Fibroblast of villous mesenchyme (primary cell): Measurements from ENCODE around the gene EIF6. TPM values are rescaled to one million over a fixed set of nuclear protein-coding genes. Genes with fewer than 3 reads are reported as not detected.
"Not testable (repeated sequence)": the region's sequence is repeated elsewhere in the genome, so short reads cannot be mapped to it uniquely, and the experiment has no call there.

Experiments used
- DNase-seq: peaks from one replicate; pipeline ENCODE4 v3.0.0-alpha.2; 2010; ENCODE audit warnings: low read depth
- H3K4me3 ChIP-seq: 2 replicates; pipeline ENCODE4 v1.5.1; 2011; ENCODE audit warnings: low read depth, mild to moderate bottlenecking, low read length
- CTCF ChIP-seq: IDR thresholded peaks from 2 replicates; pipeline ENCODE4 v1.5.1; 2012; ENCODE audit warnings: low read depth, mild to moderate bottlenecking, low read length; ENCODE audit not compliant: insufficient read depth
- total RNA-seq: library from RNA; depleted of rRNA; stranded (reverse); fragments of >200 nt; gene quantifications from 2 replicates; pipeline ENCODE4 v1.2.3, GENCODE V29; 2012

Gene EIF6
- total RNA-seq, 1 donor: 107 TPM

DNA sequence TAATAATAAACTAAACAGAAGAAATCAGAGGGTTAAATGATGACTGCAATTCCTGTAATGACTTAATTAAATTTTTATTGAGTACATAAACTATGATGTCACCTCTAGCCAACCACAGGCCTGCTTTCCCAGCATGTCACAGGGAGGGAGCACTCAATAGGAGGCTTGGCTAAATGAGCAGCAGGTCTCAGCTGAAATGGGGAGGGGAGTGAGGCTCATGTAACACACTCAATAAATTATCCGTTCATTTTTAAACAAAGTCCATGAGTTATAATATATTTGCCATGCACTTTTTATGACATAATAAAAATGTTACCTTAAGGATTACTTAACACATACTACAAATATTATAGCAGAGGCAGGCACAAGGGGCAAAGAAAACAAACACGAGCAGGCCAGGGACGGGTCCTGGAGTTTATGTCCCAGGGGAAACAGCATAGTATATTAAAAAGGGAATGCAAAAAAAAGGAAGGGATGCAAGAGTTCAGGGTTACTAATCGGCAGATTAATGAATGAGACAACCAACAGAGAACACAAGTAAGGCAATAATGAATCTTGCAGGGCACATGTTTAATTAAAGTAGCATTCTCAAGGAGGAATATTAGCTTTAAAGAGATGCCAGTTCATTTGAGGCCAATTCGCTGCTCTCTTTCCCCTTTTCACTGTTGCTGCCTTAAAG lies 34.8 kb upstream of the EIF6 start:
- H3K4me3 ChIP-seq: no peak overlapping the region
- peak; percentile 73 for DNase-seq
- no peak for TF ChIP-seq CTCF

DNA sequence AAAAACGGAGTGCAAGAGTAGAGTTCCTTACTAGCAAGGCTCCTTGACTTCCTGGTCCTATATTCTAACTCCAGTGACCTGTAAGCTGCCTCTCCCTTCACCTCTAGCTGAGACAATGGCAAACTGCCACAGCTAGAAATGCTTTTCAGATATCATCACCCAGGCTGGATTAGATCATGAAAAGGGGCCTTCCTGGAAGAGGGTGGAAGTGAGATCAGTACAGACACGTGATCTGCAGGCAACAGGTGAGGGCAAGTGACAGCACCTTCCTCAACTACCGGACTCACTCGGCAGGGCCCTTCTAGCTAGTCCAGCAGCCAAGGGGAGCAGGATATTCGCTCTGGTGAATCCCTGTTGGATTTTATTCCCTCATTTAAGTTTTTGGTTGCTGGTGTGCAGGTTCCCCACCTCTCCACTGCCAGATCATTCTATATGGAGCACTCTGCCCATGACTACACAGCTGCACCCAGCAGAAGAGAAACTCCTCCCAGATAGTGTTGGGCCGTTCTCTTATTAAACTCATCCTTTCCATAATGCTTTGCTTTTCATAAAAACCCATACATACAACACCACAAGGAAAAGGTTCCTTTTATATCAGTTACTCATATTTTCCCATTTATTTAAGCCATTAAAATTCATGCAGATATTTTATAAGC lies 34.1 kb upstream of the EIF6 start:
- peak; percentile 64 for DNase-seq
- TF ChIP-seq CTCF: no peak
- no peak overlapping the region for H3K4me3 ChIP-seq

DNA sequence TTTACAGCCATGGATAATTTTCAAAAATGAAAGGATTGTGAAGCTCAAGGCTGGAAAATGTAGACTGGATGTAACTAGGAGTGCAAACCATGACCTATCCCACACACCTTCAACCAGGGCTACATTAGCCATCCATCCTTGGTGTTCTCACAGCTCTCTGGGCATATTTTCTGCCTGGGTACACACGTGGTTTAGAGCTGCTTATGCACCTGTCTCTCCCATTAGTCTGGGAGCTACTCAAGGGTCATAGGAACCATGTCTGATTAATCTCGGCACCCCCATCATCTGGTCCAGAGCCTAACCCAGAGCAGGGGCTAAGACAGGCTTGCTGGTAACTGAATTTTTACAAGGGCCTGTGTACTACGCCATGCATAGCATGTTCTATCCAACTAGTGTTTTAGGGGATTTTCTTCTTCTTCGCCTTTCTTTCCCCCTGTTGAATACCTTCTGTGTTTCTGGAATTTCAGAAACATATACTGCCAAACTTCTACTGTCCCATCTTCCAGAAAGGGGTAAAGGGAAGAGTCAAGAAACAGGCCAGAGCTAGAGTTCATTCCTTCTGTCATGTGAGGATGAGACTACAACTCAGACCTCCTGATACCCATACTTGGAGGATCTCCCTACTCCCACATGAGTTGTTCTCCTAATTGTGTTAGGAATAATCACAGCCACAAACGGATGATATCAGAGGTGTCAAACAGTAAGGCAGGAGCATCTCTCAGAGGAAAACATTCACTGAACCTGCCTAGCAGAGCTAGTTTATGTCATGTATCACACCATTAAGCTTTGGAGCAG lies 33.0 kb upstream of the EIF6 start:
- H3K4me3 ChIP-seq: no peak overlapping the region
- TF ChIP-seq CTCF: no peak
- DNase-seq: no peak

DNA sequence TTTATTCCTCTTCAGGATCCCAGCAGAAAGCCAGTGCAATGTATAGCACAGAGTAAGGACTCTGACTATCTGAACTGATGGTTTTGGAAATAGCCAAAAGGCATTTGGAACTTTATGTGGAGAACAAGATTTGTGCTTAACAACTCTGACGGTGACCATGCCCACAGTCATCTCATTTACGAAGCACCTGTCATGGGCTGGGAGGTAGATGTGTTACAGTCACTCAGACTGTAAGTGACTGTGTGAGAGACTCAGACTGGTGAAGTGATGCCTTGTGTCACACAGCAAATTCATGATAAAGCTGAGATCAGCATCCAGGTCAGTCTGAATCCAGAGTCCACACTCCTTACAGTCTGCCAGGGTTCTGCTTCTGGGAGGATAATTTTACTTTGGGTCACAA lies 31.5 kb upstream of the EIF6 start:
- DNase-seq: no peak
- no peak overlapping the region for H3K4me3 ChIP-seq
- no peak for TF ChIP-seq CTCF

DNA sequence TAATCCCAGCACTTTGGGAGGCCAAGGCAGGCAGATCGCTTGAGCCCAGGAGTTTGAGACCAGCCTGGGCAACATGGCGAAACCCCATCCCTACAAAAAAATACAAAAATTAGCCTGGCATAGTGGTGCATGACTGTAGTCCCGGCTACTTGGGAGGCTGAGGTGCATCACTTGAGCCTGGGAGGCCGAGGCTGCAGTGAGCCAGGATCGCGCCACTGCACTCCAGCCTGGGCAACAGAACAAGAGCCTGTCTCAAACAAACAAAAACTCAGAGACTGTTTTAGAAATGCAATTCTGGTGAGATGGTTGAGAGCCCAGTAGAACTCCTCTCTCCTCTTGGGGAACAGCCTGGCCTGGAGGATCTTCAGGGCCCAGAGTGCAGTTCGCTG lies 31.1 kb upstream of the EIF6 start:
- not testable (repeated sequence) for DNase-seq, H3K4me3 ChIP-seq

GRCh38 chr20:35314816-35315631 lies 30.5 kb upstream of the EIF6 start:
- no peak for TF ChIP-seq CTCF
- no peak for DNase-seq

More at GRCh38 chr20:35314816-35315631, 30.5 kb upstream of the EIF6 start:
- no peak overlapping the region for H3K4me3 ChIP-seq
